SK-N-MC (cell line): Measurements from ENCODE around the gene BMF.

Experiments
- EZH2 ChIP-seq: fragments of 200-600 bp; sonication (generic); IDR thresholded peaks from one replicate; pipeline ENCODE4 v1.6.1; 2017; ENCODE audit warnings: antibody characterized with exemption
- FOXP2 ChIP-seq: optimal IDR thresholded peaks from 2 replicates; pipeline ENCODE3; 2011; ENCODE audit warnings: mild to moderate bottlenecking, moderate library complexity; ENCODE audit not compliant: insufficient read depth; ENCODE audit errors: extremely low read length, control extremely low read depth
- POLR2AphosphoS5 ChIP-seq: IDR thresholded peaks from 2 replicates; pipeline ENCODE4 v1.6.1; 2012; ENCODE audit warnings: mild to moderate bottlenecking, low read depth, low read length, borderline replicate concordance

DNA sequence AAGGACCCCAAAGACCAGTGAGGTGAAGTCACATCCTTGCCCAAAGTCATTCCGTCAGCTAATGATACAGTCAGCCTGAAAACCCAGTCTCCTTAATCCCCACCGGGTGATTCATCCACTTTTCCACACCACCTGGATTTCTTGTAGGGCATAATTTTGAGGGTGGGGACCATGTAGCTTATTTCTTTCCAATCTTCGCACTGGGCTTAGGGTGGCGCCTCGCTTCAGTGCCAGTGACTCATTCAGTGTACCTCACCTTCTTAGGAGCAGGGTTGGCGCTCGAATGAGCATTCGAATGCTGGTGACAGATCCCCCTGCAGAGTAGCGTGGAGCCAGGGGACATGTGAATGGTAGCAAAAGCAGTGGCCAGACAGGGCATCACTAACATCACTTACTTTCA is 24.0 kb downstream of the BMF start:
- TF ChIP-seq POLR2AphosphoS5 = no peak
- no peak for TF ChIP-seq EZH2
- TF ChIP-seq FOXP2 = no peak
